Measurements from ENCODE around the gene PDGFA.

PDGFA gene

DNA sequence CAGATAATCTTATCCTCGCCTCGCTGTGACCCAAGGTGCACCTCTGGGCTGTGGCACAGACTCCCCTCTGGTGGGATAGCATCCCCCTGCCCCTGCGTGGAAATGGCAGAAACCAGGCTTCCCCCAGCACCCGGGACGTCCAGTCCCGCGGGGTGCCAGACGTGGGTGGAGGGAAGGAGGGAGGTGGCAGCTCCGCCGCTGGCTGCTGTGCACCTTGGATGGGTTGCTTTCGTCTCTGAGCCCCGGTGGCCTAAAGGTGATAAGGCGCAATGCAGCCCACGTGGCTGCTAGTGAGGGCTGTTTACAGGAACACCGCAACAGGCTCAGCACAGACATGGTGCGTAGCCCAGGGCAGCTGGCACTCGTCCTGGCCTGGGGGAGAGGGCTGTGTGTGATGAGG lies 13.6 kb upstream of the PDGFA start:
- no peak for DNase-seq (ENCODE audit: low read depth)
- H3K4me3 ChIP-seq (ENCODE audit: low read depth, low read length): no peak overlapping the region
- TF ChIP-seq CTCF (IDR thresholded peaks at IDR 0.05; ENCODE audit: control insufficient read depth, extremely low read depth, insufficient read depth): no peak

GRCh38 chr7:532379-533143 lies 12.9 kb upstream of the PDGFA start:
- H3K4me3 ChIP-seq (ENCODE audit: low read depth, low read length): no peak overlapping the region
- DNase-seq (ENCODE audit: low read depth): no peak
- TF ChIP-seq CTCF (IDR thresholded peaks at IDR 0.05; ENCODE audit: control insufficient read depth, extremely low read depth, insufficient read depth): no peak

DNA sequence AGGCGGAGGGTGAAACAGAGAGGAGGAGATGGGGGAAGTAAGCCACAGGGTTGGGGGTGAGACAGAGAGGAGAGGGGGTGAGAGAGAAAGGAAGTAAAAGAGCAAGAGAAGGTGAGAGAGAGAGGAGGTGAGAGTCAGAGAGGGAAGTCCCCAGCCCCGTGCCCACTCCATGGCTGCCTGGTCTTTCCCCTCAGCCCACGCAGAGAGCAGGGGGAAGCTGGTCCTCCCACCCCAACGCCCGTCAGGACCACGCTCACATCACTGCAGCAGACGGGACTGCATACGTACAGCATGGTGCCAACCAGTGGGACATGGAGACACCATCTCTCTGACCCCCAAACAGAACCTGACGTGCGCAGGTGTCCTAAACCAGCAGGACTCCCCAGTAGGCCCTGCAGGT lies 12.1 kb upstream of the PDGFA start:
- TF ChIP-seq CTCF (IDR thresholded peaks at IDR 0.05; ENCODE audit: control insufficient read depth, extremely low read depth, insufficient read depth): no peak
- DNase-seq (ENCODE audit: low read depth): no peak
- H3K4me3 ChIP-seq (ENCODE audit: low read depth, low read length): no peak overlapping the region

- DNase-seq (ENCODE audit: low read depth): no peak
- no peak overlapping the region for H3K4me3 ChIP-seq (ENCODE audit: low read depth, low read length)
- TF ChIP-seq CTCF (IDR thresholded peaks at IDR 0.05; ENCODE audit: control insufficient read depth, extremely low read depth, insufficient read depth): no peak
These were observed 8.8 kb upstream of the PDGFA start for GRCh38 chr7:528451-528850.

GRCh38 chr7:527723-528122 lies 8.1 kb upstream of the PDGFA start:
- no peak for TF ChIP-seq CTCF (IDR thresholded peaks at IDR 0.05; ENCODE audit: control insufficient read depth, extremely low read depth, insufficient read depth)
- no peak for DNase-seq (ENCODE audit: low read depth)
- no peak overlapping the region for H3K4me3 ChIP-seq (ENCODE audit: low read depth, low read length)

GRCh38 chr7:526460-527034 lies 6.9 kb upstream of the PDGFA start:
- H3K4me3 ChIP-seq (ENCODE audit: low read depth, low read length): no peak overlapping the region
- no peak for DNase-seq (ENCODE audit: low read depth)
- TF ChIP-seq CTCF (IDR thresholded peaks at IDR 0.05; ENCODE audit: control insufficient read depth, extremely low read depth, insufficient read depth): no peak

DNA sequence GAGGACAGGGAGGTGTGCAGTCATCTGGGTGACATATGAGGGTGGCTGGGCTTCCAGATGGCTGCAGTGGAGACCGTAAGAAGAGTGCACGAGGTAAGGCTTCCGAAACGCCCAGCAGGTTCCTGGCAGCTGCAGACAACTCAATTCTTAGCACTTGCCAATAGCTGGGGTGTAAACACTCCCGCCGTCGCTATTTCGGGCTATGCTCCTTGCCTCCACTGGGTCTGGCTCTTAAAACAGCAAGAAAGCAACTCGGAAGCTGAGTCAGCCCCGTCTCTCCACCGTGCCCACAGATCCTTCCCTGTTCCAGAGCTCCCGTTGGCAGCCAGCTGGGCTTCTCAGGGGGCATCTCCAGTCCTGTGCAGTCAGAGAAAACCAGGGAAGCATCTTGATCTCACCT lies 6.1 kb upstream of the PDGFA start:
- H3K4me3 ChIP-seq (ENCODE audit: low read depth, low read length): no peak overlapping the region
- DNase-seq (ENCODE audit: low read depth): no peak
- no peak for TF ChIP-seq CTCF (IDR thresholded peaks at IDR 0.05; ENCODE audit: control insufficient read depth, extremely low read depth, insufficient read depth)
